Lung microvascular endothelial cell (primary cell): ENCODE results near the gene DNAL1. TPM values are rescaled to one million over a fixed set of nuclear protein-coding genes. Genes with fewer than 3 reads are reported as not detected.

Source experiments
- DNase-seq, 2 donors: peaks; one replicate each; pipeline versions ENCODE4 v3.0.0 to v3.0.0-alpha.2; 2010; ENCODE audit warnings: low read depth in 2 of 2
- total RNA-seq: library from RNA; depleted of rRNA; stranded (reverse); fragments of >200 nt; gene quantifications from 2 replicates; pipeline ENCODE4 v1.2.1, GENCODE V29; 2014

DNAL1 gene
- total RNA-seq, 1 donor from 2014 or later, result 6.0 TPM

- DNase-seq, result no peak
Measured at GRCh38 chr14:73742520-73743238, 97.9 kb downstream of the DNAL1 start.

GRCh38 chr14:73743431-73743931 is 98.7 kb downstream of the DNAL1 start:
- peak; percentile 80 to 89 for DNase-seq

GRCh38 chr14:73744175-73744867 is 99.5 kb downstream of the DNAL1 start:
- DNase-seq, result peak in 1 of 2 donors; percentile 5

GRCh38 chr14:73744874-73745529 is 100.2 kb downstream of the DNAL1 start:
- DNase-seq, result peak in 1 of 2 donors; percentile 9

GRCh38 chr14:73745571-73746519 is 101.1 kb downstream of the DNAL1 start:
- no peak for DNase-seq

- DNase-seq, result no peak
Measured at GRCh38 chr14:73746520-73747378, 102.0 kb downstream of the DNAL1 start.

GRCh38 chr14:73747379-73748211 is 102.8 kb downstream of the DNAL1 start:
- DNase-seq, result peak in 1 of 2 donors; percentile 1

GRCh38 chr14:73748858-73749357 is 104.1 kb downstream of the DNAL1 start:
- no peak for DNase-seq

GRCh38 chr14:73749706-73750530 is 105.1 kb downstream of the DNAL1 start:
- no peak for DNase-seq

GRCh38 chr14:73750531-73750901 is 105.7 kb downstream of the DNAL1 start:
- no peak for DNase-seq

GRCh38 chr14:73751157-73751691 is 106.4 kb downstream of the DNAL1 start:
- DNase-seq, result no peak

GRCh38 chr14:73752297-73752992 is 107.7 kb downstream of the DNAL1 start:
- peak; percentile 43 to 48 for DNase-seq

Other genes starting within 250 kb of the DNAL1 start
- 46.4 and 51.6 TPM in 2 replicates for gene NUMB, start 186.4 kb upstream of the DNAL1 start, total RNA-seq
- 12.9 and 18.5 TPM in 2 replicates for gene RIOX1, start 154.1 kb upstream of the DNAL1 start, total RNA-seq
- 0.87 and 1.6 TPM in 2 replicates for gene ACOT1, start 107.8 kb upstream of the DNAL1 start, total RNA-seq
- gene HEATR4, start 86.0 kb upstream of the DNAL1 start, total RNA-seq, result under 0.01 TPM in 1 of 2 replicates, not detected in the other
- 9.4 and 16.3 TPM in 2 replicates for gene ACOT2, start 75.8 kb upstream of the DNAL1 start, total RNA-seq
- gene ACOT4, start 53.1 kb upstream of the DNAL1 start, total RNA-seq, result 0.44 and 0.99 TPM in 2 replicates
- gene ACOT6, start 32.5 kb upstream of the DNAL1 start, total RNA-seq, result under 0.01 TPM in 1 of 2 replicates, not detected in the other
- 11.3 and 15.1 TPM in 2 replicates for gene PNMA1, start 69.4 kb downstream of the DNAL1 start, total RNA-seq
- gene PTGR2, start 206.8 kb downstream of the DNAL1 start, total RNA-seq, result 1.3 and 1.8 TPM in 2 replicates
- gene ZNF410, start 241.9 kb downstream of the DNAL1 start, total RNA-seq, result 42.9 and 52.4 TPM in 2 replicates